WTC11 (cell line): ENCODE data around the gene LCA5L.

Experiments
- E2F5 ChIP-seq: sonication (generic); formaldehyde crosslinking; IDR thresholded peaks from 2 replicates; pipeline ENCODE4 v1.8.1; 2022; ENCODE audit warnings: mild to moderate bottlenecking, moderate library complexity, missing genetic modification reagents
- NR1H2 ChIP-seq: sonication (generic); formaldehyde crosslinking; IDR thresholded peaks from 2 replicates; pipeline ENCODE4 v1.9.0; 2021; ENCODE audit warnings: mild to moderate bottlenecking, moderate library complexity, missing genetic modification reagents
- TP53 ChIP-seq: sonication (generic); formaldehyde crosslinking; IDR thresholded peaks from 2 replicates; pipeline ENCODE4 v1.8.1; 2023; ENCODE audit warnings: mild to moderate bottlenecking, missing genetic modification reagents
- ZMAT4 ChIP-seq: fragments of 250-450 bp; sonication (Bioruptor Pico); IDR thresholded peaks from 2 replicates; pipeline ENCODE4 v1.9.0; 2021; ENCODE audit warnings: mild to moderate bottlenecking

- TF ChIP-seq NR1H2, result no peak
- no peak for TF ChIP-seq TP53 (CRISPR knock-in tag)
- no peak for TF ChIP-seq E2F5 (CRISPR knock-in tag)
- TF ChIP-seq ZMAT4 (CRISPR knock-in tag), result no peak
These were observed 45.4 kb downstream of the LCA5L start for GRCh38 chr21:39400173-39400572.
